GM23338 (cell line): ENCODE results near the gene EMC6. TPM values are rescaled to one million over a fixed set of nuclear protein-coding genes. Genes with fewer than 3 reads are reported as not detected.
A peak's percentile ranks its signal among the peaks of the same experiment; 100 is the strongest.

Experiments used
- ATAC-seq: fragments of 200-7000 bp; cut with Tn5 transposase; 3 replicates; pipeline ENCODE4 v1.9.1; 2020
- DNase-seq: peaks from one replicate; pipeline ENCODE4 v3.0.0-alpha.2; 2015; ENCODE audit warnings: low spot score
- H2AFZ ChIP-seq: fragments of 200-600 bp; sonication (generic); 2 replicates; pipeline ENCODE4 v1.8.0; 2016; ENCODE audit warnings: antibody characterized with exemption, mild to moderate bottlenecking, moderate library complexity
- H3F3A ChIP-seq: fragments of 200-600 bp; sonication (generic); replicated peaks from 2 replicates; pipeline ENCODE4 v1.8.0; 2017; ENCODE audit warnings: antibody characterized with exemption, mixed run types, low read depth
- H3K27ac ChIP-seq: fragments of 200-600 bp; sonication (generic); 2 replicates; pipeline ENCODE4 v1.6.1; 2016; ENCODE audit warnings: low read depth
- H3K27me3 ChIP-seq: fragments of 200-600 bp; sonication (generic); 2 replicates; pipeline ENCODE4 v1.8.0; 2016; ENCODE audit warnings: mild to moderate bottlenecking, mixed run types, moderate library complexity; ENCODE audit not compliant: insufficient read depth
- H3K36me3 ChIP-seq: fragments of 200-600 bp; sonication (generic); 2 replicates; pipeline ENCODE4 v1.8.0; 2016; ENCODE audit warnings: mild to moderate bottlenecking; ENCODE audit not compliant: insufficient read depth
- H3K4me1 ChIP-seq: fragments of 200-600 bp; sonication (generic); 2 replicates; pipeline ENCODE4 v1.8.0; 2016; ENCODE audit warnings: mild to moderate bottlenecking, moderate library complexity; ENCODE audit not compliant: insufficient read depth
- H3K4me2 ChIP-seq: fragments of 200-600 bp; sonication (generic); 2 replicates; pipeline ENCODE4 v1.7.1; 2017; ENCODE audit warnings: mixed run types
- H3K4me3 ChIP-seq: fragments of 200-600 bp; sonication (generic); 2 replicates; pipeline ENCODE4 v1.6.1; 2016; ENCODE audit warnings: mixed run types
- H3K79me2 ChIP-seq: fragments of 200-600 bp; sonication (generic); replicated peaks from 2 replicates; pipeline ENCODE4 v1.8.0; 2017; ENCODE audit warnings: mild to moderate bottlenecking; ENCODE audit not compliant: insufficient read depth
- H3K9me2 ChIP-seq: fragments of 200-600 bp; sonication (generic); 2 replicates; pipeline ENCODE4 v1.8.0; 2017; ENCODE audit not compliant: insufficient read depth
- H4K20me1 ChIP-seq: fragments of 200-600 bp; sonication (generic); replicated peaks from 2 replicates; pipeline ENCODE4 v1.8.0; 2017; ENCODE audit warnings: mild to moderate bottlenecking; ENCODE audit not compliant: insufficient read depth
- H3K27ac Mint-ChIP-seq: 2 replicates; pipeline ENCODE4 v1.8.0; 2020; ENCODE audit warnings: inconsistent platforms, mild to moderate bottlenecking, moderate library complexity, mixed read lengths
- H3K27me3 Mint-ChIP-seq: 3 replicates; pipeline ENCODE4 v1.8.0; 2022; ENCODE audit warnings: low read depth, mild to moderate bottlenecking, moderate library complexity, mixed read lengths, inconsistent platforms; ENCODE audit not compliant: insufficient read depth, poor library complexity
- H3K36me3 Mint-ChIP-seq: 3 replicates; pipeline ENCODE4 v1.8.0; 2021; ENCODE audit warnings: low read depth, mild to moderate bottlenecking, inconsistent platforms, moderate library complexity, mixed read lengths
- H3K4me1 Mint-ChIP-seq: 3 replicates; pipeline ENCODE4 v1.8.0; 2020; ENCODE audit warnings: mild to moderate bottlenecking, inconsistent platforms, mixed read lengths
- H3K4me3 Mint-ChIP-seq: 3 replicates; pipeline ENCODE4 v1.8.0; 2021; ENCODE audit warnings: moderate library complexity, mild to moderate bottlenecking, inconsistent platforms, mixed read lengths
- H3K9me3 Mint-ChIP-seq: 3 replicates; pipeline ENCODE4 v1.8.0; 2020; ENCODE audit warnings: moderate library complexity, mild to moderate bottlenecking, inconsistent platforms, mixed read lengths
- CREB1 ChIP-seq: fragments of 250-450 bp; sonication (Bioruptor Pico); IDR thresholded peaks from 2 replicates; pipeline ENCODE4 v1.5.0; 2020; ENCODE audit warnings: low read depth, mild to moderate bottlenecking, moderate library complexity
- ETS1 ChIP-seq: IDR thresholded peaks from 2 replicates; pipeline ENCODE4 v1.6.1; 2016; ENCODE audit warnings: antibody characterized with exemption
- EZH2 ChIP-seq: fragments of 200-600 bp; sonication (generic); IDR thresholded peaks from one replicate; pipeline ENCODE4 v1.8.0; 2017; ENCODE audit warnings: antibody characterized with exemption, mild to moderate bottlenecking, low read depth; ENCODE audit not compliant: unreplicated experiment
- NANOG ChIP-seq: IDR thresholded peaks from 2 replicates; pipeline ENCODE4 v1.6.1; 2016; ENCODE audit warnings: antibody characterized with exemption, borderline replicate concordance
- POLR2AphosphoS5 ChIP-seq: IDR thresholded peaks from 2 replicates; pipeline ENCODE4 v1.6.1; 2016; ENCODE audit warnings: antibody characterized with exemption, low read depth
- STAT1 ChIP-seq: IDR thresholded peaks from one replicate; pipeline ENCODE4 v1.6.1; 2016; ENCODE audit warnings: antibody characterized with exemption; ENCODE audit not compliant: unreplicated experiment
- ZNF114 ChIP-seq: fragments of 250-450 bp; sonication (Bioruptor Pico); IDR thresholded peaks from 2 replicates; pipeline ENCODE4 v1.5.0; 2020; ENCODE audit warnings: mild to moderate bottlenecking, moderate library complexity
- ZNF331 ChIP-seq: fragments of 250-450 bp; sonication (Bioruptor Pico); IDR thresholded peaks from 2 replicates; pipeline ENCODE4 v1.5.0; 2020; ENCODE audit warnings: low read depth, mild to moderate bottlenecking, moderate library complexity
- ZNF462 ChIP-seq: fragments of 250-450 bp; sonication (Bioruptor Pico); IDR thresholded peaks from 2 replicates; pipeline ENCODE4 v1.5.0; 2020; ENCODE audit warnings: mild to moderate bottlenecking, moderate library complexity
- polyA plus RNA-seq: library from polyadenylated mRNA; unstranded; fragments of >200 nt; fragmentation: Nextera tagmentation; extraction: Ambion mirVana; gene quantifications from 2 replicates; pipeline ENCODE4 v1.2.1, GENCODE V29; 2016
- total RNA-seq: library from RNA; depleted of rRNA; stranded (reverse); fragments of >200 nt; shearing (Covaris generic); gene quantifications from 2 replicates; pipeline ENCODE4 v1.2.3, GENCODE V29; 2014

The EMC6 gene
- total and polyA plus RNA-seq, 2 experiments from 2014 or later: 48.0 to 230 TPM

GRCh38 chr17:3685174-3685573 lies 16.6 kb downstream of the EMC6 start (continued):
- TF ChIP-seq ZNF462 (CRISPR knock-in tag) (no peak), ZNF331 (CRISPR knock-in tag) (no peak), POLR2AphosphoS5 (no peak), ETS1 (no peak), NANOG (no peak), EZH2 (no peak)

GRCh38 chr17:3688027-3688553 lies 19.5 kb downstream of the EMC6 start:
- peaks cover 6% of the 10 kb centered on the region for H3F3A ChIP-seq
- ATAC-seq (peak; percentile 59), DNase-seq (peak; percentile 65)
- no peaks in the 10 kb centered on the region for H3K27me3 ChIP-seq
- Mint-ChIP-seq H3K36me3 (no peaks in the 10 kb centered on the region), H3K4me3 (no peak overlapping the region), H3K4me1 (peaks cover 10% of the 10 kb centered on the region), H3K27me3 (peaks cover 4% of the 10 kb centered on the region), H3K9me3 (no peaks in the 10 kb centered on the region), H3K27ac (peak overlapping the region; percentile 72)
- H3K9me2 ChIP-seq: no peaks in the 10 kb centered on the region
- H4K20me1 ChIP-seq: no peaks in the 10 kb centered on the region
- no peak overlapping the region for H3K4me2 ChIP-seq
- no peaks in the 10 kb centered on the region for H3K4me1 ChIP-seq
- no peak overlapping the region for H3K4me3 ChIP-seq
- H2AFZ ChIP-seq: peak overlapping the region; percentile 72
- H3K36me3 ChIP-seq: no peaks in the 10 kb centered on the region
- H3K79me2 ChIP-seq: no peaks in the 10 kb centered on the region
- H3K27ac ChIP-seq: 0 out of 2 replicates have a peak overlapping the region, but pooled peaks have one; percentile 50
- TF ChIP-seq ZNF462 (CRISPR knock-in tag) (no peak), STAT1 (no peak), CREB1 (no peak), ZNF114 (no peak)
